Neuron (in vitro differentiated cells): ENCODE data around the gene FNDC11.

Experiments
- H2AFZ ChIP-seq: one replicate; pipeline ENCODE4 v1.6.1; 2013; ENCODE audit warnings: low read depth, mild to moderate bottlenecking, inconsistent platforms, low read length, moderate library complexity
- H3K27me3 ChIP-seq: one replicate; pipeline ENCODE4 v1.6.1; 2013; ENCODE audit warnings: low read length; ENCODE audit not compliant: insufficient read depth
- H3K36me3 ChIP-seq: one replicate; pipeline ENCODE4 v1.6.1; 2013; ENCODE audit warnings: low read length; ENCODE audit not compliant: insufficient read depth
- H3K4me1 ChIP-seq: one replicate; pipeline ENCODE4 v1.6.1; 2013; ENCODE audit warnings: low read length; ENCODE audit not compliant: insufficient read depth
- H3K4me3 ChIP-seq: 2 replicates; pipeline ENCODE4 v1.5.1; 2013; ENCODE audit warnings: mild to moderate bottlenecking, low read length, moderate library complexity
- H3K9me3 ChIP-seq: one replicate; pipeline ENCODE4 v1.6.1; 2013; ENCODE audit warnings: low read length

Gene FNDC11

DNA sequence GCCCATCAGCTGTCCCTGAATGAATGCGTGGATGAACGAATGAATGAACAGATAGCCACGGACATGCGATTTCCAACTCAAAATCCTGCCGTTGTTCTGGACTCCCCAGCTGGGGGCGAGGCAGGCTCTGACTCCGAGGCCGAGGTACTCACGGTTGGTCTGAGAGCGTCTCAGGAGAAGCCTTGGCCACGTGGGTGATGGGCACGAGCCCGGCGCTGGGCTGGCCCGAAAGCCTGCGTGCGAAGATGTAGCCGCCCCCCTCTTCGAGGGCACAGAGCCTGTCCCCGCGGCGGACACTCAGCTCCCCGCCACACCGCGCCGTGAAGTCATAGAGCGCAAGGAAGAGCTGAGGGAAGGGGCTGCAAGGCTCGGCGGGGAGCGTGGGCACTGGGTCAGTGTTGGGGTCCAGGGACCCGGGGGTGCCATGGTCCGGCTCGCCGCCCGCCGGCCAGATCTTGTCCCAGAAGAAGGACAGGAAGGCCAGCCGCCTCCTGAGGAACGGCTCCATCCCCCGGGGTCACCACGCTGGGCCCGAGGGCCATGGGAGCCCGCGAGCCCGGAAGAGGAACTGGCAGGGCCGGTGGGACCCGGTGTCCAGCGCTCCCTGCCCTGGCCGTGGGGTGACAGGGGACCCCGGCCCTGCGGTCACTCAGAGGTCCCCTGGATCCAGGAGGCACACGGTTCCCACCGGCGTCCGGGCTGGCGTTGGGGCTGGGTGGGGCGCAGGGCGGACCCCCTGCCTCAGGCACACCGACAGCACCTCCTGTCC, 6.8 kb upstream of the FNDC11 start:
- Histone ChIP-seq H2AFZ (no peak overlapping the region), H3K4me3 (no peak overlapping the region), H3K27me3 (peaks cover 43% of the 10 kb centered on the region), H3K36me3 (no peaks in the 10 kb centered on the region), H3K4me1 (no peaks in the 10 kb centered on the region), H3K9me3 (no peaks in the 10 kb centered on the region)

DNA sequence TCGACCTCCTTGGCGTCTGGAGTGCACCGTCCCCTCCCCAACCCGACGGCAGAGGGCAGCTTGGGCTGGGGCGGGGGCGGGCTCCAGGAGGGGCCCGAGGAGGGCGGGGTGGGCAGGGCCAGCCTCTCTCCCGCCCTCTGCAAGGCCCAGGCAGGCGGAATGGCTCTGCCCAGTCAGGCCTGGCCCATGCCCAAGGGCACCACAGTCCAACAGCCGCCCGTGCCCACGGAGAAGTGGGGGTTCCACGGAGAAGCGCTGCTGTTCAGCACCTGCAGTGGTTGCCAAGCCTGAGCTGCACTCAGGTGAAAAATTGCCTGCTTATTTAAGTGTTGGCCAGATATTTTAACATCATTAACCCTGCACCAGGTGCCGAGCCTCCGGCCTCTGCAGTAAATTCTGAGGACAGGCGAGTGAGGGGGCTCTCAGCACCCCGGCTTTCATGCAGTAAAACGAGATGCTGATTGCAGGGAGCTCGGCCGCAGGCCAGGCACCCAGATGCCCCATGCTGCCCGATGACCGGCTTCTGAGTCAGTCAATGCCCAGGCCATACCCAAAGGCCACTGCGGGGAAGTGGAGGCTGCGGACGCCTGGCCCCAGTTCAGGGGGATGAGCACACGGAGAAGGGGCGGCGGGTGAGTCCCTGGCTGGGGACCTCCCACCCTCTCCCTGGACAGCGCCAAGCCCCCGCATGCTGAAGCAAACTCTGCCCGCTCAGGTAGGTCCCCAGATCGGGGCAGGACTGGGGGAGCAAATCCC, 6.1 kb upstream of the FNDC11 start, which contains the start of gene SRMS:
TSS of gene SRMS (minus strand) at position 25 of the 756 bp plus-strand sequence. CDS start 286 bp downstream, outside the sequence.
- Histone ChIP-seq H3K9me3 (no peaks in the 10 kb centered on the region), H2AFZ (no peak within 1 kb of the TSS), H3K36me3 (no peaks in the 10 kb centered on the region), H3K27me3 (peaks cover 43% of the 10 kb centered on the region), H3K4me3 (no peak within 1 kb of the TSS), H3K4me1 (no peaks in the 10 kb centered on the region)

- peaks cover 43% of the 10 kb centered on the region for H3K27me3 ChIP-seq
Observed at GRCh38 chr20:63548542-63548941, 5.4 kb upstream of the FNDC11 start.

GRCh38 chr20:63549019-63549418, 4.9 kb upstream of the FNDC11 start:
- H3K9me3 ChIP-seq: no peaks in the 10 kb centered on the region
- H3K36me3 ChIP-seq: no peaks in the 10 kb centered on the region
- no peak overlapping the region for H2AFZ ChIP-seq
- H3K4me3 ChIP-seq: no peak overlapping the region
- peaks cover 43% of the 10 kb centered on the region for H3K27me3 ChIP-seq
- no peaks in the 10 kb centered on the region for H3K4me1 ChIP-seq

More at GRCh38 chr20:63548542-63548941, 5.4 kb upstream of the FNDC11 start:
- no peaks in the 10 kb centered on the region for H3K36me3 ChIP-seq
- H3K4me3 ChIP-seq: no peak overlapping the region
- H3K4me1 ChIP-seq: no peaks in the 10 kb centered on the region
- no peaks in the 10 kb centered on the region for H3K9me3 ChIP-seq
- H2AFZ ChIP-seq: no peak overlapping the region

GRCh38 chr20:63549679-63550282, 4.2 kb upstream of the FNDC11 start:
- Histone ChIP-seq H3K4me3 (no peak overlapping the region), H3K27me3 (peaks cover 39% of the 10 kb centered on the region), H3K36me3 (no peaks in the 10 kb centered on the region), H2AFZ (no peak overlapping the region), H3K4me1 (peaks cover 7% of the 10 kb centered on the region), H3K9me3 (no peaks in the 10 kb centered on the region)

DNA sequence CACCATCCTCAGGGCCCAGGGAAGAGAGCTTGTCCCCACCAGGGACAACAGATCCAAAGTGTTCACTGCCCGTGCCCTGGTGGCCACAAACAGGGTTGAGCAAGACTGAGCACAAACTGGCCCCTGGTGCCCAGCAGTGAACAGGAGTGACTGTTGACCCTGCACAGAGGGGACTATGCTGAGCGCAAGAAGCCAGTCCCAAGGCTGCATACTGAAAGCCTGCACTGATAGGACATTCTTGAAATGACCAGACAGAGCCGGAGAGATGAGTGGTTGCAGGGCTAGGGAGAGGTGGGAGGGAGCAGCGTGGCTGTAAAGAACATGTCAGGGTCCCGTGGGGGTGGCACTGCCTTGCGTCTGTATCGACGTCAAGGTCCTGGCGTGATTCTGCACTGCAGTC, 2.9 kb upstream of the FNDC11 start:
- Histone ChIP-seq H3K4me3 (no peak overlapping the region), H3K4me1 (peaks cover 10% of the 10 kb centered on the region), H3K36me3 (no peaks in the 10 kb centered on the region), H2AFZ (no peak overlapping the region), H3K9me3 (no peaks in the 10 kb centered on the region), H3K27me3 (peaks cover 29% of the 10 kb centered on the region)

DNA sequence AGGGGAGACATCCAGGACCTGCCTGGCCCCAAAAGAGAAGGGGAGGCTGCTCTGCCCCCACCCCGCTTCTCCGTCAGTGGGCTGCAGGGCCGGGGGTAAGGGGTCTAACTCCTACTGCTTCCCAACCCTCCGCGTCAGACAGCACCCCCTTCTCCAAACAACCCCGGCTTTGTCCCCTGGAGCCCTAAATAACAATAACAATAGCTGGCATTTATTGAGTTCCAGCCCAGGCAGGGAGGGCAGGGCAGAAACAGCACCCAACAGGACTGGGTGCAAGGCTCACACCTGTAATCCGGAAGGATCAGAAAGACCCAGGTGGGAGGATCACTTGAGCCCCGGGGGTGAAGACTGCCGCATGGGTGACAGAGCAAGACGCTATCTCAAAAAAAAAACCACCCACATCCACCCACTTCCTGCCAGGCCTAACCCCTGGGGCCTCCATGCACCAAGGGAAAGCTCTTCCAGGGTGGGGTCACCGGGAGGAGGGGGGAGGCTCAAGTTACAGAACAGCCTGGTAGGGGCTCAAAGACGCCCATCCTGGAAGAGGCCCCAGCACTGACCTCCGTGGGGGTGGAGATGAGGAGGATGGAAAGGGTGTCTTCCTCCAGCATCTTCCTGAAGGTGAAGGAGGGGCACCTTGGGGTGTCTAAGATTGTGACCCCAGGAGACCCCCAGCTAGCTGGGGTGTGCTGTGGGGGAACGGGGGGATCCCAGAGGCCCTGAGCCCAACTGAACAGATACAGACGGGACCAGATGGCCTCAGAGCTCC, 1.3 kb upstream of the FNDC11 start:
- Histone ChIP-seq H3K4me3 (no peak overlapping the region), H3K27me3 (peaks cover 15% of the 10 kb centered on the region), H3K9me3 (no peaks in the 10 kb centered on the region)

DNA sequence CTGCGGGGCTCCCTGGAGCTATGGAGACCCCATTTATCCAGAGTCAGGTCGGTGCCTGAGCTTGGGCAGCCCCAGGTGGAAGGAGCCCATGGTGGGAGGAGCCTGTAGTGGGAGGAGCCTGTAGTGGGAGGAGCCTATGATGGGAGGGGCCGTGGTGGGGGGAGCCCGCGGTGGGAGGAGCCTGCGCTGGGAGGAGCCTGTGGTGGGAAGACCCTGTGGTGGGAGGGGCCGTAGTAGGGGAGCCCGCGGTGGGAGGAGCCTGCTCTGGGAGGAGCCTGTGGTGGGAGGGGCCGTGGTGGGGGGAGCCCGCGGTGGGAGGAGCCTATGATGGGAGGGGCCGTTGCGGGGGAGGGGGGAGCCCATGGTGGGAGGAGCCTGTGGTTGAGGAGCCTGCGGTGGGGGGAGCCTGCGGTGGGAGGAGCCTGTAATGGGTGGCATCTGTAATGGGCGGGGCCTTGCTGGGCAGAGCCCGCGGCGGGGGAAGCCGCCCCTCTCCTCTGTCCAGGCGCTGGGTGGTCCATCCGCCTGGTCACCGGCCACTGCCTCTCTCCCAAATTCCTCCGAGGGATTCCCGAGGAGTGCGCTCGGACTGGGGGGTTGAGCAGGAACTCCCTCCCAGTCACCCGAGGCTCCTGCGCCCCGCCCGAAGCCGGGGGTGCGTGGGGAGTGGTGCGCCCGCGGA, 567 bp upstream of the FNDC11 start:
- Histone ChIP-seq H3K27me3 (peaks cover 8% of the 10 kb centered on the region), H3K36me3 (no peaks in the 10 kb centered on the region), H3K9me3 (no peaks in the 10 kb centered on the region), H3K4me1 (peaks cover 10% of the 10 kb centered on the region), H3K4me3 (peak overlapping the region; percentile 41), H2AFZ (peak overlapping the region; percentile 81)

More for the DNA sequence above, 1.3 kb upstream of the FNDC11 start:
- Histone ChIP-seq H3K36me3 (no peaks in the 10 kb centered on the region), H2AFZ (no peak overlapping the region), H3K4me1 (peaks cover 10% of the 10 kb centered on the region)

GRCh38 chr20:63554361-63555278, 661 bp downstream of the FNDC11 start:
- peak overlapping the region; percentile 41 for H3K4me3 ChIP-seq
- peaks cover 10% of the 10 kb centered on the region for H3K4me1 ChIP-seq

DNA sequence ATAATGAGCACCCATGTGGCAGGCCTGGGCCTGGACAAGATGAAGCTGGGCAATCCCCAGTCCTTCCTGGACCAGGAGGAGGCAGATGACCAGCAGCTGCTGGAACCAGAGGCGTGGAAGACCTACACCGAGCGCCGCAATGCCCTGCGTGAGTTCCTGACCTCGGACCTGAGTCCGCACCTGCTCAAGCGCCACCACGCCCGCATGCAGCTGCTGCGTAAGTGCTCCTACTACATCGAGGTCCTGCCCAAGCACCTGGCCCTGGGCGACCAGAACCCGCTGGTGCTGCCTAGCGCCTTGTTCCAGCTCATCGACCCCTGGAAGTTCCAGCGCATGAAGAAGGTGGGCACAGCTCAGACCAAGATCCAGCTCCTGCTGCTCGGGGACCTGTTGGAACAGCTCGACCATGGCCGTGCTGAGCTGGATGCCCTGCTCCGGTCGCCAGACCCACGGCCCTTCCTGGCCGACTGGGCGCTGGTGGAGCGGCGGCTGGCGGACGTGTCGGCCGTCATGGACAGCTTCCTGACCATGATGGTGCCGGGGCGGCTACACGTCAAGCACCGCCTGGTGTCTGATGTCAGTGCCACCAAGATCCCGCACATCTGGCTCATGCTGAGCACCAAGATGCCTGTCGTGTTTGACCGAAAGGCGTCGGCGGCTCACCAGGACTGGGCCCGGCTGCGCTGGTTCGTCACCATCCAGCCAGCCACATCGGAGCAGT, 1.9 kb downstream of the FNDC11 start:
- Histone ChIP-seq H3K4me1 (peaks cover 10% of the 10 kb centered on the region), H3K9me3 (no peaks in the 10 kb centered on the region), H3K27me3 (no peaks in the 10 kb centered on the region), H3K36me3 (no peaks in the 10 kb centered on the region), H2AFZ (no peak overlapping the region), H3K4me3 (no peak overlapping the region)

More at GRCh38 chr20:63554361-63555278, 661 bp downstream of the FNDC11 start:
- H2AFZ ChIP-seq: peak overlapping the region; percentile 81
- peaks cover 3% of the 10 kb centered on the region for H3K27me3 ChIP-seq
- no peaks in the 10 kb centered on the region for H3K9me3 ChIP-seq
- no peaks in the 10 kb centered on the region for H3K36me3 ChIP-seq

DNA sequence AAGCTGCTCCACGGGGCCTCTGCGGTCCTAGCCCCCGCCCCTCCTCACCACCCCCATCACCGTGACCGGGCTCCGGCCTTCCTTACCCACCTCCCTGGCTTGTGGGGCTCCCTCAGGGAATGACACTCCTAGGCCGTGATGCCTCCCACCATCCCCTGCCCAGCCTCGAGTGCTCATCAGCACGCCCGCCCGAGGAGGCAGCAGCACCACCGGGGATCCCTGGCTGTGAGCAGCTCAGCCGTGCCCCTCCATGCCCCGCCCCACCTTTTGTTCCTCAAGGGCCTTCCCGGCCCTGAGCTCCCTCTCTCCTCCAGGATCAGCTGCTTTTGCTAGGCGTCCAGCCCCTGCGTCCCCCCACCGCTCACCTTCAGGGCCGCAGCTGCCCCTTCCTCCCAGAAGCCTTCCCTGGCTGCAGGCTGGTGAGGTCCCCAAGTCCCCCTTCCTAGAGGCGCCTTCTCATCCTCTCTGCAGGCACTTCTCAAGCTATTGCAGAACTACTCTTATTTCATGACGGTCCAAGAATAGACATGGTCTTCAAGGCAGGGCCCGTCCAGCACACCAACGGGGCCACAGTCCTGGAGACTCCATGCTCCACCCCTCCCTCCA, 3.0 kb downstream of the FNDC11 start:
- H3K4me1 ChIP-seq: peaks cover 10% of the 10 kb centered on the region
- H3K36me3 ChIP-seq: no peaks in the 10 kb centered on the region
- no peak overlapping the region for H3K4me3 ChIP-seq
- no peak overlapping the region for H2AFZ ChIP-seq
- no peaks in the 10 kb centered on the region for H3K9me3 ChIP-seq
- no peaks in the 10 kb centered on the region for H3K27me3 ChIP-seq
